HEK293 (cell line): ENCODE data around the gene CCSER1.

Experiments
- CTCF ChIA-PET: fragments of 350-600 bp; formaldehyde crosslinking; extraction: SDS; loops from one replicate; lab custom pipeline; 2021; ENCODE audit warnings: antibody characterized with exemption; lab: Yijun Ruan, JAX
- POLR2A ChIA-PET: fragments of 300-600 bp; formaldehyde crosslinking; extraction: SDS; loops from one replicate; lab custom pipeline; 2020; ENCODE audit warnings: antibody characterized with exemption, inconsistent platforms; lab: Yijun Ruan, JAX
- H3K27ac ChIP-seq: fragments of 200-500 bp; sonication (Bioruptor generic); 2 replicates; pipeline ENCODE4 v1.5.1; 2014; ENCODE audit warnings: low read depth, low read length, control low read depth, inconsistent platforms; ENCODE audit errors: extremely low read depth
- H3K36me3 ChIP-seq, 2 experiments: fragments of 200-500 bp in 1 of 2; sonication (Bioruptor generic) in 1 of 2; 1 replicate in 1 of 2; 2 replicates in 1 of 2; pipeline ENCODE4 v1.5.1; 2014 to 2017; ENCODE audit warnings: inconsistent platforms in 2 of 2, low read length in 2 of 2; ENCODE audit not compliant: control insufficient read depth in 2 of 2, insufficient read depth in 1 of 2
- H3K4me1 ChIP-seq: fragments of 200-500 bp; sonication (Bioruptor generic); 2 replicates; pipeline ENCODE4 v1.5.1; 2014; ENCODE audit warnings: mild to moderate bottlenecking, low read length, inconsistent platforms; ENCODE audit not compliant: control insufficient read depth, insufficient read depth
- H3K4me3 ChIP-seq: 2 replicates; pipeline ENCODE4 v1.5.1; 2011; ENCODE audit warnings: low read depth, mild to moderate bottlenecking, control low read depth, low read length, moderate library complexity
- H3K9me3 ChIP-seq: fragments of 200-500 bp; sonication (Bioruptor generic); 2 replicates; pipeline ENCODE4 v1.5.1; 2014; ENCODE audit warnings: low read depth, low read length, inconsistent platforms; ENCODE audit not compliant: control insufficient read depth, insufficient read depth
- GLIS1 ChIP-seq: fragments of 450-650 bp; formaldehyde crosslinking; IDR thresholded peaks from 2 replicates; pipeline ENCODE4 v1.5.1; 2016; ENCODE audit warnings: missing biosample characterization, missing genetic modification characterization
- SP3 ChIP-seq: fragments of 450-650 bp; formaldehyde crosslinking; IDR thresholded peaks from 2 replicates; pipeline ENCODE4 v1.5.1; 2016; ENCODE audit warnings: missing biosample characterization, missing genetic modification characterization
- ZFHX2 ChIP-seq: fragments of 450-650 bp; formaldehyde crosslinking; conservative IDR thresholded peaks from 2 replicates; pipeline ENCODE4 v1.5.1; 2016; ENCODE audit warnings: missing biosample characterization, missing genetic modification characterization
- ZFP37 ChIP-seq: fragments of 450-650 bp; formaldehyde crosslinking; IDR thresholded peaks from 2 replicates; pipeline ENCODE4 v1.5.1; 2016; ENCODE audit warnings: missing biosample characterization, missing genetic modification characterization
- ZNF133 ChIP-seq: fragments of 450-650 bp; formaldehyde crosslinking; IDR thresholded peaks from 2 replicates; pipeline ENCODE4 v1.5.1; 2016; ENCODE audit warnings: missing biosample characterization, missing genetic modification characterization
- ZNF174 ChIP-seq: fragments of 450-650 bp; formaldehyde crosslinking; IDR thresholded peaks from 2 replicates; pipeline ENCODE4 v1.5.0; 2017; ENCODE audit warnings: missing biosample characterization, mild to moderate bottlenecking, missing genetic modification characterization
- ZNF335 ChIP-seq: fragments of 450-650 bp; formaldehyde crosslinking; conservative IDR thresholded peaks from 2 replicates; pipeline ENCODE4 v1.5.1; 2016; ENCODE audit warnings: missing biosample characterization, missing genetic modification characterization
- ZNF473 ChIP-seq: fragments of 450-650 bp; formaldehyde crosslinking; IDR thresholded peaks from 2 replicates; pipeline ENCODE4 v1.5.1; 2017; ENCODE audit warnings: missing biosample characterization, missing genetic modification characterization
- ZNF48 ChIP-seq: fragments of 450-650 bp; formaldehyde crosslinking; IDR thresholded peaks from 2 replicates; pipeline ENCODE4 v1.5.1; 2016; ENCODE audit warnings: missing biosample characterization, missing genetic modification characterization
- ZNF521 ChIP-seq: fragments of 450-650 bp; formaldehyde crosslinking; IDR thresholded peaks from 2 replicates; pipeline ENCODE4 v1.5.1; 2017; ENCODE audit warnings: missing biosample characterization, mild to moderate bottlenecking, missing genetic modification characterization
- ZNF529 ChIP-seq: fragments of 450-650 bp; formaldehyde crosslinking; IDR thresholded peaks from 2 replicates; pipeline ENCODE4 v1.5.1; 2017; ENCODE audit warnings: missing genetic modification characterization, missing biosample characterization; ENCODE audit not compliant: insufficient replicate concordance
- ZNF624 ChIP-seq: fragments of 450-650 bp; formaldehyde crosslinking; IDR thresholded peaks from 2 replicates; pipeline ENCODE4 v1.5.1; 2017; ENCODE audit warnings: missing biosample characterization, missing genetic modification characterization
- ZNF776 ChIP-seq: fragments of 450-650 bp; formaldehyde crosslinking; IDR thresholded peaks from 2 replicates; pipeline ENCODE4 v1.5.0; 2017; ENCODE audit warnings: missing biosample characterization, missing genetic modification characterization, borderline replicate concordance
- ZNF777 ChIP-seq: fragments of 450-650 bp; formaldehyde crosslinking; IDR thresholded peaks from 2 replicates; pipeline ENCODE4 v1.5.1; 2017; ENCODE audit warnings: missing biosample characterization, missing genetic modification characterization, borderline replicate concordance
- ZNF792 ChIP-seq: fragments of 450-650 bp; formaldehyde crosslinking; IDR thresholded peaks from 2 replicates; pipeline ENCODE4 v1.5.1; 2016; ENCODE audit warnings: missing biosample characterization, missing genetic modification characterization
- TF ChIP-seq, protein P1 (sequence below): fragments of 450-650 bp; formaldehyde crosslinking; IDR thresholded peaks from 2 replicates; pipeline ENCODE4 v1.5.1; 2017; ENCODE audit warnings: missing biosample characterization, missing genetic modification characterization
- TF ChIP-seq, protein P2 (sequence below): fragments of 450-650 bp; formaldehyde crosslinking; IDR thresholded peaks from 2 replicates; pipeline ENCODE4 v1.5.1; 2016; ENCODE audit warnings: missing biosample characterization, missing genetic modification characterization, borderline replicate concordance
- TF ChIP-seq, protein P3 (sequence below): fragments of 450-650 bp; formaldehyde crosslinking; IDR thresholded peaks from 2 replicates; pipeline ENCODE4 v1.5.1; 2016; ENCODE audit warnings: missing biosample characterization, missing genetic modification characterization, low read depth

CCSER1 gene

DNA sequence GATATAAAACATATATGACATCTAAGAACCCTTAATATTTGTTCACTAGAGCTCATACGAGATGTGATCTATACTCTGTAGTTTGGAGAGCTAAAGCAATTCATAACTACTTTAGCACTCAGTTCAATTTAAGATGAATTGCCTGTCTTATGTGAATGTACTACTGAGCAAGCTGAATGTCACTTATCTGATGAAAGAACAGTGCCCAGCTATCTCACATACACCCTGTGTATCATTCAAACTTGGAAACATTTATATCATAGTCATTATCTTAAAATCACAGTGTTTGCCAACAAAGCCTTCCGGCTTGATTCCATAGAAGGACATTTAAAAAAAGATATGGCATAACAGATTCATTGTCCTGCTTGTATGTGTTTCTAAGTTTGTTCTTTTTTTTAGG is 639.6 kb downstream of the CCSER1 start:
- Histone ChIP-seq H3K4me1 (no peaks in the 10 kb centered on the region), H3K9me3 (no peaks in the 10 kb centered on the region), H3K27ac (no peak overlapping the region), H3K4me3 (no peak overlapping the region), H3K36me3 (no peaks in the 10 kb centered on the region)
- TF ChIP-seq ZNF133 (tag by site-specific recombination) (no peak), ZNF48 (tag by site-specific recombination) (no peak), SP3 (tag by site-specific recombination) (no peak), ZNF174 (tag by site-specific recombination) (no peak), ZNF335 (no peak), ZFHX2 (tag by site-specific recombination) (no peak), ZNF473 (no peak), GLIS1 (tag by site-specific recombination) (no peak), ZNF777 (tag by site-specific recombination) (no peak), ZNF776 (tag by site-specific recombination) (no peak), ZNF521 (tag by site-specific recombination) (no peak), ZNF529 (tag by site-specific recombination) (no peak), ZNF624 (tag by site-specific recombination) (no peak), ZNF792 (no peak)
- TF ChIP-seq, protein P1, sequence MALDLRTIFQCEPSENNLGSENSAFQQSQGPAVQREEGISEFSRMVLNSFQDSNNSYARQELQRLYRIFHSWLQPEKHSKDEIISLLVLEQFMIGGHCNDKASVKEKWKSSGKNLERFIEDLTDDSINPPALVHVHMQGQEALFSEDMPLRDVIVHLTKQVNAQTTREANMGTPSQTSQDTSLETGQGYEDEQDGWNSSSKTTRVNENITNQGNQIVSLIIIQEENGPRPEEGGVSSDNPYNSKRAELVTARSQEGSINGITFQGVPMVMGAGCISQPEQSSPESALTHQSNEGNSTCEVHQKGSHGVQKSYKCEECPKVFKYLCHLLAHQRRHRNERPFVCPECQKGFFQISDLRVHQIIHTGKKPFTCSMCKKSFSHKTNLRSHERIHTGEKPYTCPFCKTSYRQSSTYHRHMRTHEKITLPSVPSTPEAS (tag by site-specific recombination): no peak
- TF ChIP-seq, protein P2, sequence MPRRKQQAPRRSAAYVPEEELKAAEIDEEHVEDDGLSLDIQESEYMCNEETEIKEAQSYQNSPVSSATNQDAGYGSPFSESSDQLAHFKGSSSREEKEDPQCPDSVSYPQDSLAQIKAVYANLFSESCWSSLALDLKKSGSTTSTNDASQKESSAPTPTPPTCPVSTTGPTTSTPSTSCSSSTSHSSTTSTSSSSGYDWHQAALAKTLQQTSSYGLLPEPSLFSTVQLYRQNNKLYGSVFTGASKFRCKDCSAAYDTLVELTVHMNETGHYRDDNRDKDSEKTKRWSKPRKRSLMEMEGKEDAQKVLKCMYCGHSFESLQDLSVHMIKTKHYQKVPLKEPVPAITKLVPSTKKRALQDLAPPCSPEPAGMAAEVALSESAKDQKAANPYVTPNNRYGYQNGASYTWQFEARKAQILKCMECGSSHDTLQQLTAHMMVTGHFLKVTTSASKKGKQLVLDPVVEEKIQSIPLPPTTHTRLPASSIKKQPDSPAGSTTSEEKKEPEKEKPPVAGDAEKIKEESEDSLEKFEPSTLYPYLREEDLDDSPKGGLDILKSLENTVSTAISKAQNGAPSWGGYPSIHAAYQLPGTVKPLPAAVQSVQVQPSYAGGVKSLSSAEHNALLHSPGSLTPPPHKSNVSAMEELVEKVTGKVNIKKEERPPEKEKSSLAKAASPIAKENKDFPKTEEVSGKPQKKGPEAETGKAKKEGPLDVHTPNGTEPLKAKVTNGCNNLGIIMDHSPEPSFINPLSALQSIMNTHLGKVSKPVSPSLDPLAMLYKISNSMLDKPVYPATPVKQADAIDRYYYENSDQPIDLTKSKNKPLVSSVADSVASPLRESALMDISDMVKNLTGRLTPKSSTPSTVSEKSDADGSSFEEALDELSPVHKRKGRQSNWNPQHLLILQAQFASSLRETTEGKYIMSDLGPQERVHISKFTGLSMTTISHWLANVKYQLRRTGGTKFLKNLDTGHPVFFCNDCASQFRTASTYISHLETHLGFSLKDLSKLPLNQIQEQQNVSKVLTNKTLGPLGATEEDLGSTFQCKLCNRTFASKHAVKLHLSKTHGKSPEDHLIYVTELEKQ (tag by site-specific recombination): no peak
- POLR2A ChIA-PET: no interaction called here
- CTCF ChIA-PET: no interaction called here

DNA sequence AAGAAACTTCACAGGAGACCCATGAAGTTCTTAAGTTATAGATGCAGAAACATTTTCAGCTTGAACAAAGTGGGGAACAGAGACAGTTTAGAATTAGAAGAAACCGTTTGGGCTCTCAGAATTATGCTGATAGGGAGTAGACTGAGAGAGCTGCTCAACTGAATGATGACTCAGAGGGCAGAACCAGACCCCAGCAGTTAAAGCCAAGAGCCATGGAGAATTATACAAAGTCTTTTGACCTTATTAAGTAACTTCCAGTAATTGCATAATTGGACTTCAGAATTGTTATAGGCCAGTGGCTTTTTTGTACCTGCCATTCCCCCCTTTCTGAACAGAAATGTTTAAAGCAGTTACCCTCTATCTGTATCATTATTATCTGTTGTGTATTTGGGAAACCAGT is 642.1 kb downstream of the CCSER1 start:
- H3K9me3 ChIP-seq: no peaks in the 10 kb centered on the region
- ChIA-PET POLR2A (no interaction called here), CTCF (no interaction called here)
- no peak overlapping the region for H3K27ac ChIP-seq
- H3K4me3 ChIP-seq: no peak overlapping the region
- TF ChIP-seq, protein P3, sequence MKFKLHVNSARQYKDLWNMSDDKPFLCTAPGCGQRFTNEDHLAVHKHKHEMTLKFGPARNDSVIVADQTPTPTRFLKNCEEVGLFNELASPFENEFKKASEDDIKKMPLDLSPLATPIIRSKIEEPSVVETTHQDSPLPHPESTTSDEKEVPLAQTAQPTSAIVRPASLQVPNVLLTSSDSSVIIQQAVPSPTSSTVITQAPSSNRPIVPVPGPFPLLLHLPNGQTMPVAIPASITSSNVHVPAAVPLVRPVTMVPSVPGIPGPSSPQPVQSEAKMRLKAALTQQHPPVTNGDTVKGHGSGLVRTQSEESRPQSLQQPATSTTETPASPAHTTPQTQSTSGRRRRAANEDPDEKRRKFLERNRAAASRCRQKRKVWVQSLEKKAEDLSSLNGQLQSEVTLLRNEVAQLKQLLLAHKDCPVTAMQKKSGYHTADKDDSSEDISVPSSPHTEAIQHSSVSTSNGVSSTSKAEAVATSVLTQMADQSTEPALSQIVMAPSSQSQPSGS: no peak
- TF ChIP-seq ZFP37 (tag by site-specific recombination): no peak
- no peaks in the 10 kb centered on the region for H3K4me1 ChIP-seq
- no peaks in the 10 kb centered on the region for H3K36me3 ChIP-seq

DNA sequence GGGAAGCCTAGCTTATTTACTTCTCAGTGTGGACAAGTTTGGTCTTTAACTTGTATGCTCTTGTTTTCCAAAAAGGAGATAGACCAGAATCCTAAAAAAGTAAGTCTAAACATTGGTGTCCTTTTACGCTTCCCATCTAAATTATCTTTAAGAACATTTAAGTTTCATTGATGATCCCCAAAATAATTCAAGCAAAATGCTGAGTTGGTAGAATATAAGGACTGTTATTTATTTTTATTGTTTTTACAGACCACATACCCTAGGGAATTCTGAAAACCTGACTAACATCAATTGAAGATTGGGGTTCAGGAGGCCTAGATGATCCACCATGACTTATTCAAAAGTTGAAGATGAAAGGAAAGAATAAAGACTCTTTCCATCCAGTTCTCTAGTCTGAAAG is 653.0 kb downstream of the CCSER1 start:
- no peaks in the 10 kb centered on the region for H3K36me3 ChIP-seq
- ChIA-PET CTCF (no interaction called here), POLR2A (no interaction called here)

More for the DNA sequence above, 653.0 kb downstream of the CCSER1 start:
- H3K27ac ChIP-seq: no peak overlapping the region
- TF ChIP-seq, protein P1 (tag by site-specific recombination): no peak
- TF ChIP-seq, all 188 proteins: peak for 0
- Histone ChIP-seq H3K4me3 (no peak overlapping the region), H3K9me3 (no peaks in the 10 kb centered on the region), H3K4me1 (no peaks in the 10 kb centered on the region)
